ENCODE data around the gene BARHL1.
A peak's percentile ranks its signal among the peaks of the same experiment; 100 is the strongest.

GRCh38 chr9:132546148-132547051 is 36.0 kb upstream of the BARHL1 start:
- no peak for TF ChIP-seq EZH2 (IDR thresholded peaks at IDR 0.05; ENCODE audit: low read length)
- peak; percentile 28 to 45 (median 31) for TF ChIP-seq CTCF (optimal IDR thresholded peaks at IDR 0.05 in 1 of 3, IDR thresholded peaks at IDR 0.05 in 1 of 3, conservative IDR thresholded peaks at IDR 0.05 in 1 of 3; ENCODE audit: extremely low read depth in 1 of 3, insufficient read depth in 2 of 3, low read length in 3 of 3)
